Upper lobe of right lung (tissue), 1 donor: ENCODE results near the gene SECTM1. TPM values are rescaled to one million over a fixed set of nuclear protein-coding genes. Genes with fewer than 3 reads are reported as not detected.

Source experiments
- ATAC-seq: fragments of 200-7000 bp; cut with Tn5 transposase; one replicate; pipeline ENCODE4 v1.9.1; 2020; ENCODE audit warnings: mild to moderate bottlenecking, moderate library complexity
- DNase-seq: peaks from one replicate; pipeline ENCODE4 v3.0.0-alpha.2; 2020
- H3K27ac ChIP-seq: fragments of 200-600 bp; one replicate; pipeline ENCODE4 v1.8.0; 2022
- H3K27me3 ChIP-seq: fragments of 200-600 bp; one replicate; pipeline ENCODE4 v1.8.0; 2022; ENCODE audit warnings: mild to moderate bottlenecking
- H3K36me3 ChIP-seq: fragments of 200-600 bp; one replicate; pipeline ENCODE4 v1.8.0; 2022
- H3K4me1 ChIP-seq: fragments of 200-600 bp; one replicate; pipeline ENCODE4 v1.8.0; 2022
- H3K4me3 ChIP-seq: fragments of 200-600 bp; one replicate; pipeline ENCODE4 v1.8.0; 2022; ENCODE audit warnings: mild to moderate bottlenecking
- H3K9me3 ChIP-seq: fragments of 200-600 bp; one replicate; pipeline ENCODE4 v1.8.0; 2022
- intact Hi-C: fragments of 100-400 bp; cut with DNase I; formaldehyde crosslinking; loops from one replicate; pipeline ENCODE4 v1.11.0; 2022
- total RNA-seq: library from RNA; stranded (reverse); fragmentation: NEBNext Ultra II Directional; extraction: Animal tissue kit (Norgen Biotek cat#: 25700); gene quantifications from one replicate; pipeline ENCODE4 v1.2.1, GENCODE V29; 2021
- TF ChIP-seq, protein P1 (sequence below): fragments of 200-600 bp; IDR thresholded peaks from one replicate; pipeline ENCODE4 v1.8.0; 2022; ENCODE audit warnings: antibody characterized with exemption
- donor health status: DM: no; HTN: yes; CAD: no; lungs with severe emphysema.

SECTM1 gene
- total RNA-seq, 1 donor from 2014 or later: 26.4 TPM

DNA sequence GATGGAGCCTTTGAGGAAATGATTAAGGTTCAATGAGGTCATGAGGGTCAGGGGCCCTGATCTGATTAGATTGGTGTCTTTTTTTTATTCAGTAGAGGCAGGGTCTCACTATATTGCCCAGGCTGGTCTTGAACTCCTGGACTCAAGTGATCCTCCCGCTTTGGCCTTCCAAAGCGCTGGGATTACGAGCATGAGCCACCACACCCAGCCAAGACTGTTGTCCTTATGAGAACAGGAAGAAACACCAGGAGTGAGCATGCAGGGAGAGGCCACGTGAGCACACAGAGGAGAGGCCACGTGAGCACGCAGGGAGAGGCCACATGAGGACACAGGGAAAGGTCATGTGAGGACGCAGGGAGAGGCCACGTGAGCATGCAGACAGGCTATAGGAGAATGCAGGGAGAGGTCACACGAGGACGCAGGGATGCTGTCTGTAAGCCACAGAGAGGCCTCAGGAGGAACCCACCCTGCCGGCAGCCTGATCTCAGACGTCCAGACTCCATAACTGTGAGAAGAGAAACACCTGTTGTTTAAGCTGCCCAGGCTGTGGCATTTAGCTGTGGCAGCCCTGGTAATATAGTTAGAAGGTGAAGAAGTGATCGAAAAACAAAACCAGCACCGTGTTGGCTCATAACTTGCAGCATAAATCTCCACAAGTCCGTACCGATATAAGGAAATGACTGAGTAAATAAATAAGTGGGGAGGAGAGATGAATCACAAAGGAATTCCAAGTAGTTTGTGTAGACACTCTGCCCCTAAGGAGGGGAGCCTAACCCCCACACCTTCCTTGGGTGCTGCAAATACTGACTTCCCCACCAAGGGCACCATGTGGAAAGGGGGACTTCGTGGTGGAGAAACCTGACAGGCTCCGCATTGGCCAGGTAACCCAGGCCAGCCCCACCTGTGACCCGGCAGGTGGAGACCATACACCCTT, 45.4 kb downstream of the SECTM1 start:
- H3K27me3 ChIP-seq: no peaks in the 10 kb centered on the region
- intact Hi-C loops: no loop called here
- peaks cover 27% of the 10 kb centered on the region for H3K4me1 ChIP-seq
- H3K4me3 ChIP-seq: no peak overlapping the region
- ATAC-seq (peak; percentile 80), DNase-seq (peak; percentile 93)
- peak overlapping the region; percentile 85 for H3K27ac ChIP-seq
- H3K36me3 ChIP-seq: no peaks in the 10 kb centered on the region
- H3K9me3 ChIP-seq: no peaks in the 10 kb centered on the region
- TF ChIP-seq, protein P1, sequence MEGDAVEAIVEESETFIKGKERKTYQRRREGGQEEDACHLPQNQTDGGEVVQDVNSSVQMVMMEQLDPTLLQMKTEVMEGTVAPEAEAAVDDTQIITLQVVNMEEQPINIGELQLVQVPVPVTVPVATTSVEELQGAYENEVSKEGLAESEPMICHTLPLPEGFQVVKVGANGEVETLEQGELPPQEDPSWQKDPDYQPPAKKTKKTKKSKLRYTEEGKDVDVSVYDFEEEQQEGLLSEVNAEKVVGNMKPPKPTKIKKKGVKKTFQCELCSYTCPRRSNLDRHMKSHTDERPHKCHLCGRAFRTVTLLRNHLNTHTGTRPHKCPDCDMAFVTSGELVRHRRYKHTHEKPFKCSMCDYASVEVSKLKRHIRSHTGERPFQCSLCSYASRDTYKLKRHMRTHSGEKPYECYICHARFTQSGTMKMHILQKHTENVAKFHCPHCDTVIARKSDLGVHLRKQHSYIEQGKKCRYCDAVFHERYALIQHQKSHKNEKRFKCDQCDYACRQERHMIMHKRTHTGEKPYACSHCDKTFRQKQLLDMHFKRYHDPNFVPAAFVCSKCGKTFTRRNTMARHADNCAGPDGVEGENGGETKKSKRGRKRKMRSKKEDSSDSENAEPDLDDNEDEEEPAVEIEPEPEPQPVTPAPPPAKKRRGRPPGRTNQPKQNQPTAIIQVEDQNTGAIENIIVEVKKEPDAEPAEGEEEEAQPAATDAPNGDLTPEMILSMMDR: no peak

DNA sequence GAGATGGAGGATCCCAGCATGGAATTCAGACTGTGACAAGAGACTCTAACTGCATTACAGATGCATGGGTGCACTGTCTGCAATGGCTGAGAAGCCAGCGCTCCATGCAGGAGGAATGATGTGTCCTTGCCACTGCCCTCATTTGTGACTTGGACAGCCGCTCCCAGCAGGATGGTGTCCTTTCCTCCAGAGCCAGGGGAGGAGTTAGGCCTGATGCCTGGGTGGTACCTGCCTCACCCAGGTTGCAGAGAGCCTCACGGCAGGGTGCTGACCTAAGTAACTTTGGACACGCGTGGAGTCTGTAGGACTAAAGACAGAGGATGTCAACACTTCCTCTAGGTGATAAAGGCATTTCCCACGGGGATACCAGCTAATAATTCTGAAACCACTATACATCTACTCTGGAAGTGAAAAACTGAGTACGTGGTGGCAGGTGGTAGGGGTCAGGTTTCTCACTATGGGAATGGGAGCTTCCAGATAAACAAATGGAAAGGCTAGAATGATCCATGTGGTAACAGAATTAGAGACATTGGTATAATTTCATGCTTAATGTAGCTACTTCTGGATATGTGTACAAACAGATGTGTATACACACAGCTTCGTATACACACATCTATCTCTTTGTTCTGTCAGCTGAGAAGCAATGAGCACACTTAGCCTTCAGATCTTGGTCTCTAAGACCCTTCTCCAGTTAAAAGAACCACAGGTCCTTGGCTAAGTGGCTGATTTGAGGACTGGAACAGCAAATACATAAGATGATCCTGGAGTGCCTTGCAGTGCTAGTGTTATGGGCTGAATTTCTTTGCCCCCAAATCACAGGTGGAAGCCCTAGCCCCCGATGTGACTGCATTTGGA, 46.3 kb downstream of the SECTM1 start:
- Histone ChIP-seq H3K27me3 (no peaks in the 10 kb centered on the region), H3K4me3 (no peak overlapping the region), H3K27ac (peak overlapping the region; percentile 85), H3K4me1 (peaks cover 35% of the 10 kb centered on the region), H3K9me3 (no peaks in the 10 kb centered on the region), H3K36me3 (no peaks in the 10 kb centered on the region)
- ATAC-seq (no peak), DNase-seq (no peak)
- intact Hi-C loops: no loop called here
- TF ChIP-seq, protein P1: no peak

DNA sequence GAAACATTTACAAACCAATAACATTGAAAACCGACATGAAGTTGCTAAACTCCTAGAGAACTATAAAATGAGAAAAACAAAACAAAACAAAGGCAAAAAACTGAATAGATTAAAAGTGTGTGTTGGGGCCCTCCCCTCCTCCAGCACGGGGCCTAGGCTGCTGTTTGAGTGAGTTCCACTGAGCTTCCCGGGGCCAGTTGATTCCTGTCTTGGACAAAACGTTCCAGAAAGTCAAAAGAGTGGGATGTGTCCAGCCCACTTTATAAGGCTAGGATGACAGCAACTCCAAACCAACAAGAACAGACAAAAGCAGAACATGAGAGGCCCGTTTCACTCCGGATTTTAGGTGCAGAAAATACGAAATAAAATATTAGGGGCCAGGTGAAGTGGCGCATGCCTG, 48.4 kb downstream of the SECTM1 start:
- TF ChIP-seq, protein P1: no peak
- no peaks in the 10 kb centered on the region for H3K9me3 ChIP-seq
- ATAC-seq (no peak), DNase-seq (no peak)
- H3K4me1 ChIP-seq: peaks cover 40% of the 10 kb centered on the region
- intact Hi-C loops: no loop called here
- no peak overlapping the region for H3K27ac ChIP-seq
- H3K27me3 ChIP-seq: no peaks in the 10 kb centered on the region
- no peaks in the 10 kb centered on the region for H3K36me3 ChIP-seq
- no peak overlapping the region for H3K4me3 ChIP-seq

DNA sequence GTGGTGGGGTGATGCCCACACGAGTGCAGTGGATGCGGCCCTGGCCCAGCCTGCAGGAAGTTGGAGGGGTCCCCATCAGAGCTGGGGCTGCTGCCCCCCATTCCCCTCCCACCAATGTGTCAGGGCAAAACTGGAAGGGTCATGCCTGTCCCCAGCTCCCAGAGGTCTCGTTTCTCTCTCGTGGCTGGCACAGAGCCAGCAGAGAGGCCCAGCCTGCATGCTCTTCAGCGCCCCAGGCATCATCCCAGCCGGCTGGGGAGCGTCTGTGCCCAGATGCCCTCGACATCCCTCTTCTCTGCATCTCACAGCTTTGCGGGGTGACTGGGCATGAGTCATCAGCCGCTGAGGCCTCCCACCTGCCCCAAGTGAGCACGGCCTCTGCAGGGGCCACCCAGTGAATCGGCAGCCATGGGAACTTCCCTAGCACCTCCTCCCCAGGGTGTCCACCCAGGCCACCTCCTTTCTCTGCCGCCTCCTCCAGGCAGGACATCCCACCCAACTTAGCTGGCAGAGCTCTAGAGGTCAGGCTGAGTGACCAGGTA, 50.3 kb downstream of the SECTM1 start:
- H3K4me3 ChIP-seq: no peak overlapping the region
- intact Hi-C loops: no loop called here
- H3K36me3 ChIP-seq: no peaks in the 10 kb centered on the region
- H3K27ac ChIP-seq: no peak overlapping the region
- no peaks in the 10 kb centered on the region for H3K9me3 ChIP-seq
- H3K27me3 ChIP-seq: no peaks in the 10 kb centered on the region
- TF ChIP-seq, protein P1: no peak
- DNase-seq: no peak
- H3K4me1 ChIP-seq: peaks cover 34% of the 10 kb centered on the region
- ATAC-seq: no peak

DNA sequence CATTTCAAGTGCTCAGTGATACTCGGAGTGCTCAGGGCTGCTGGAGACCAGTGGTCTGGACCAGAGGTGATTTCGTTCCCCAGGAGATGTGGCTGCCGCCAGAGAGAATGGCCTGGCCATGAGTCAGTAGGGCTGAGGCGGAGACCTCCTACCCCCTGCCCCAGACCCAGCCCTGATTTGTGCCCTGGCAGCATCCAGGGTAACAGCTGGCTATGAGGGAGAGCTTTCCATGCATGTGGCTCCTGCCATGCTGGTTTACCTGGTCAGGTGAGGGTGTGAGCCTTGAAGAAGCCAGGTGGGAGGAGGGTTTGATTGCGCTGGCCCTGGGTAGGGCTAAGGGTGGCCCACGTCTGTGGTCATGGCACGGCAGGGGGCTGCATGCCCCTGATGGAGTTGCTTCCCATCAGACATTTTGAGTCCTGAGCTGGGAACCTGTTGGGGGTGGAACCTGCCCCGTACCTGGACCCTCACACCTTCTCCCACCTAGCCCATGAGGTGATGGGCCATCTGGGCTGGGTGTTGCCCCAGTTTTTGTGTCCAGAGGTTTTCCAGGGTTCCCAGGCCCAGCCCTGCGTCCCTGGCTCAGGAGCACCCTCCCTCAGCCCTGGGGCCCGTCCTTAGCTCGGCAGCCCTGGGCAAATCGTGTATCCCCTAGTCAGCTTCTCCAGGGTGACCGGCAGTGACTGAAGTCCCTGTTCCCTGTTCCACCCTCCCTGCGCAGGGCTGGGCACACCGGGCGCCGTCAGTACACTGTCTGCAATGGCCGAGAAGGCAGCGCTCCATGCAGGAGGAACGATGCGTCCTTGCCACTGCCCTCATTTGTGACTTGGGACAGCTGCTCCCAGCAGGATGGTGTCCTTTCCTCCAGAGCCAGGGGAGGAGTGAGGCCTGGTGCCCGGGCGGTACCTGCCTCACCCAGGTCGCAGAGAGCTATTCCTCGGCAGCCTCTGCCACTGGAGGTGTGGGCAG, 51.0 kb downstream of the SECTM1 start:
- ATAC-seq (peak; percentile 31), DNase-seq (peak; percentile 57)
- intact Hi-C loops: no loop called here
- Histone ChIP-seq H3K4me1 (peaks cover 27% of the 10 kb centered on the region), H3K36me3 (no peaks in the 10 kb centered on the region), H3K27me3 (no peaks in the 10 kb centered on the region), H3K4me3 (no peak overlapping the region), H3K27ac (no peak overlapping the region), H3K9me3 (no peaks in the 10 kb centered on the region)
- TF ChIP-seq, protein P1: no peak
